Mesendoderm (in vitro differentiated cells): ENCODE data around the gene FNDC3B.

Experiments
- DNase-seq: peaks from one replicate; pipeline ENCODE4 v3.0.0; 2013
- H2AK5ac ChIP-seq: 2 replicates; pipeline ENCODE4 v1.6.1; 2013; ENCODE audit warnings: low read length, inconsistent platforms
- H2BK120ac ChIP-seq: 2 replicates; pipeline ENCODE4 v1.6.1; 2013; ENCODE audit warnings: low read depth, mild to moderate bottlenecking, low read length, moderate library complexity, mixed read lengths
- H2BK15ac ChIP-seq: replicated peaks from 2 replicates; pipeline ENCODE4 v1.6.1; 2013; ENCODE audit warnings: low read depth, mild to moderate bottlenecking, moderate library complexity
- H2BK5ac ChIP-seq: 2 replicates; pipeline ENCODE4 v1.6.1; 2013; ENCODE audit warnings: low read length, inconsistent platforms
- H3K18ac ChIP-seq: 2 replicates; pipeline ENCODE4 v1.6.1; 2013; ENCODE audit warnings: mild to moderate bottlenecking, low read length, mixed read lengths
- H3K23ac ChIP-seq: one replicate; pipeline ENCODE4 v1.6.1; 2013; ENCODE audit warnings: low read length
- H3K27ac ChIP-seq: 2 replicates; pipeline ENCODE4 v1.5.1; 2013; ENCODE audit warnings: low read depth, mild to moderate bottlenecking, inconsistent platforms, low read length, moderate library complexity
- H3K27me3 ChIP-seq: 2 replicates; pipeline ENCODE4 v1.6.1; 2013; ENCODE audit warnings: low read length, control low read depth, mild to moderate bottlenecking, inconsistent platforms; ENCODE audit not compliant: insufficient read depth, poor library complexity
- H3K36me3 ChIP-seq: 2 replicates; pipeline ENCODE4 v1.6.1; 2013; ENCODE audit warnings: low read length, inconsistent platforms; ENCODE audit not compliant: control insufficient read depth, insufficient read depth
- H3K4ac ChIP-seq: one replicate; pipeline ENCODE4 v1.6.1; 2013; ENCODE audit warnings: low read depth, mild to moderate bottlenecking, low read length, moderate library complexity
- H3K4me1 ChIP-seq: 2 replicates; pipeline ENCODE4 v1.6.1; 2013; ENCODE audit warnings: low read depth, low read length, inconsistent platforms; ENCODE audit not compliant: control insufficient read depth
- H3K4me2 ChIP-seq: 2 replicates; pipeline ENCODE4 v1.6.1; 2013; ENCODE audit warnings: low read length
- H3K4me3 ChIP-seq: 2 replicates; pipeline ENCODE4 v1.5.1; 2013; ENCODE audit warnings: mild to moderate bottlenecking, low read length
- H3K56ac ChIP-seq: one replicate; pipeline ENCODE4 v1.6.1; 2013; ENCODE audit warnings: low read length
- H3K79me1 ChIP-seq: 2 replicates; pipeline ENCODE4 v1.6.1; 2013; ENCODE audit warnings: low read length, inconsistent platforms
- H3K79me2 ChIP-seq: 2 replicates; pipeline ENCODE4 v1.6.1; 2013; ENCODE audit warnings: mild to moderate bottlenecking, low read length; ENCODE audit not compliant: control insufficient read depth, insufficient read depth
- H3K9ac ChIP-seq: 2 replicates; pipeline ENCODE4 v1.6.1; 2013; ENCODE audit warnings: low read length, inconsistent platforms
- H4K5ac ChIP-seq: one replicate; pipeline ENCODE4 v1.6.1; 2013; ENCODE audit warnings: low read length
- H4K8ac ChIP-seq: one replicate; pipeline ENCODE4 v1.6.1; 2013; ENCODE audit warnings: low read depth, mild to moderate bottlenecking, control low read depth, low read length, moderate library complexity
- WGBS: extraction: QIAGEN DNeasy Blood & Tissue Kit; methylation state at CpG from one replicate; pipeline ENCODE4 v1.1.7; 2013; ENCODE audit warnings: low lambda C conversion rate, missing lambda C conversion rate; ENCODE audit not compliant: insufficient coverage; ENCODE audit errors: extremely low coverage; 5-methylcytosine and 5-hydroxymethylcytosine counted together

The FNDC3B gene

DNA sequence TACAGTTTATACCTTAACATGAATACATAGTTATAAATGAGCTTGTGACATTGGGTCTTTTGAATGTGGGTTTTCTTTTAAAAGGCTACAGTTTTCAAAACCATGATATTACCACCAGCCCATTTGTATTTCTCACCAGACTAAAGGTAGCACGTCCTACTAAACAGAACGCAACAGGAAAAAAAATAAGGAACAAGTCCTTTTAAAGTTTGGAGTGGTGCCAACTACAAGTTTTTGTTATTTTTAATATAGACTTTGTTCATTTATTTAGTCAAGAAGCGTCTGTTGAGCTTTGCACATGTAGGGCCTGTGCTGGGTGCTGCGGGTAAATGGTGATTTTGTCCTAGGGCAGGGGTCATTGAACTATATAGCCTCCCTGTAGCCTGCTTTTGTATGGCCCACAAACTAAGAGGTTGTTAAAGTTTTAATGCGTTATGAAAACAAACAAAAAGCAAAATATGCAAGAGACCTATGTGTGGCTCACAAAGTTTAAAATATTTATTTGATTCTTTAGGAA is 244.5 kb downstream of the FNDC3B start:
- no CpG with 5 or more reads among the region's 5 CpGs for WGBS
- Histone ChIP-seq H3K4me3 (no peak overlapping the region), H3K9ac (no peak overlapping the region), H3K27me3 (no peaks in the 10 kb centered on the region), H3K18ac (no peak overlapping the region), H2BK120ac (no peak overlapping the region), H2BK5ac (no peak overlapping the region), H3K27ac (no peak overlapping the region), H3K79me2 (peaks cover 3% of the 10 kb centered on the region), H3K79me1 (peaks cover 7% of the 10 kb centered on the region), H3K36me3 (peaks cover 2% of the 10 kb centered on the region), H2AK5ac (no peak overlapping the region), H4K8ac (no peak overlapping the region), H3K4me1 (no peaks in the 10 kb centered on the region), H2BK15ac (no peak overlapping the region), H3K23ac (no peak overlapping the region), H3K4me2 (no peak overlapping the region), H4K5ac (no peak overlapping the region), H3K56ac (no peak overlapping the region), H3K4ac (no peak overlapping the region)
- DNase-seq, result no peak

DNA sequence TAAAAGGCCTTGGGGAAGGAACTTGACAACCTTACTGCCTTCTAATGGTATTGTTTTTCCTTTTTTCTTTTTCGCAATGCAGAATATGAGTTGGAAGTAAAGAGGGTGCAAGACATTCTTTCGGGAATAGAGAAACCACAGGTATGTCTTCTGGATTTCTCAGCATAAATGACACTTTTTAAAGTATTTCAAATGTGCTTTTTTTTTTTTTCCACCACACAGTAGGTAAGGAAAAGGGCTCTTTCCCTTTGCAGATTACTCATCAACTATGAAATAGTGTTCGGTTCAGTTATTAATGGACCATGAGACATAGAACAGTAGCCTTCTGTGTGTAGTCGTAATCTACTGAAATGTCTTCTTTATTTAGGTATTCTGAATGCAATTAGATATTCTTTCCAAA is 246.5 kb downstream of the FNDC3B start:
- peaks cover 2% of the 10 kb centered on the region for H3K36me3 ChIP-seq
- no CpG with 5 or more reads among the region's 4 CpGs for WGBS

DNA sequence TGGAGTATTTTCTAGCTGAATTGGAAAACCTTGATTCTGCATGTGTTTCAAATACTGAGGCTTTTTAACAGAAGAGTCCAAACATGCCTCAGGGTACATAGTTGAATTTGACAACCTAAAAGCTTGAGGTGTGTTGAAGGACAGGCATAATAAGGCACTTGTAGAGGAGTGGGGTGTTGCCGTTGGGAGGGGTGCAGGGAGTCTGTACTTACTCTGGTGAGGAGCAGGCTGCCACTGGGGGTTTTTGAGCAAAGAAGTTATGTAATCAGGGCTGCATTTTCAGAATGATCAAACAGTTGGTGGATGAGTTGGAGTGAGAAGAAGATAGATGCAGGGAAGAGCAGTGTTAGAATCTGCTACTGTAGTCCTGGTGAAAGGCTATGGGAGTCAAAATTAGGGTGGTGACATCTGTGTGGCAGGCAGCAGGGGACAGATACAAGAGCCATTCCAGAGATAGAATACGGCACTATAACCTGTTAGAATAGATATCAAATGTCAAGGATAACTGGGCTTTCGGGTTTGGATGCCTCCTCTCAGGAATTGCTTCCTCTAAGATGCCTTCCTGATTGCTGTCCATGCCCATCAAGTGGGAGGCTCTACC is 247.3 kb downstream of the FNDC3B start:
- no peak overlapping the region for H3K9ac ChIP-seq
- H2BK5ac ChIP-seq, result no peak overlapping the region
- peaks cover 3% of the 10 kb centered on the region for H3K79me2 ChIP-seq
- DNase-seq, result no peak
- whole genome bisulfite sequencing, result no CpG with 5 or more reads among the region's 3 CpGs
- H4K8ac ChIP-seq, result no peak overlapping the region
- no peak overlapping the region for H3K18ac ChIP-seq
- H3K27me3 ChIP-seq, result no peaks in the 10 kb centered on the region
- no peak overlapping the region for H3K4me3 ChIP-seq
- no peak overlapping the region for H3K27ac ChIP-seq
- H4K5ac ChIP-seq, result no peak overlapping the region
- no peak overlapping the region for H3K56ac ChIP-seq
- no peak overlapping the region for H2BK120ac ChIP-seq
- H3K4me2 ChIP-seq, result no peak overlapping the region
- H2AK5ac ChIP-seq, result no peak overlapping the region
- no peak overlapping the region for H3K23ac ChIP-seq
- H3K4me1 ChIP-seq, result no peaks in the 10 kb centered on the region
- peaks cover 2% of the 10 kb centered on the region for H3K36me3 ChIP-seq
- no peak overlapping the region for H3K4ac ChIP-seq
- peaks cover 7% of the 10 kb centered on the region for H3K79me1 ChIP-seq
- H2BK15ac ChIP-seq, result no peak overlapping the region

More for the DNA sequence above, 246.5 kb downstream of the FNDC3B start:
- H3K18ac ChIP-seq, result no peak overlapping the region
- no peaks in the 10 kb centered on the region for H3K27me3 ChIP-seq
- no peak overlapping the region for H3K56ac ChIP-seq
- no peak overlapping the region for H2BK5ac ChIP-seq
- H3K4me2 ChIP-seq, result no peak overlapping the region
- no peak overlapping the region for H3K4me3 ChIP-seq
- H3K4ac ChIP-seq, result no peak overlapping the region
- no peak overlapping the region for H4K5ac ChIP-seq
- H2BK15ac ChIP-seq, result no peak overlapping the region
- peaks cover 7% of the 10 kb centered on the region for H3K79me1 ChIP-seq
- no peak overlapping the region for H3K23ac ChIP-seq
- no peak overlapping the region for H3K27ac ChIP-seq
- no peak overlapping the region for H2BK120ac ChIP-seq
- no peak overlapping the region for H2AK5ac ChIP-seq
- no peak overlapping the region for H4K8ac ChIP-seq
- no peak for DNase-seq
- H3K79me2 ChIP-seq, result peaks cover 3% of the 10 kb centered on the region
- H3K4me1 ChIP-seq, result no peaks in the 10 kb centered on the region
- H3K9ac ChIP-seq, result no peak overlapping the region

DNA sequence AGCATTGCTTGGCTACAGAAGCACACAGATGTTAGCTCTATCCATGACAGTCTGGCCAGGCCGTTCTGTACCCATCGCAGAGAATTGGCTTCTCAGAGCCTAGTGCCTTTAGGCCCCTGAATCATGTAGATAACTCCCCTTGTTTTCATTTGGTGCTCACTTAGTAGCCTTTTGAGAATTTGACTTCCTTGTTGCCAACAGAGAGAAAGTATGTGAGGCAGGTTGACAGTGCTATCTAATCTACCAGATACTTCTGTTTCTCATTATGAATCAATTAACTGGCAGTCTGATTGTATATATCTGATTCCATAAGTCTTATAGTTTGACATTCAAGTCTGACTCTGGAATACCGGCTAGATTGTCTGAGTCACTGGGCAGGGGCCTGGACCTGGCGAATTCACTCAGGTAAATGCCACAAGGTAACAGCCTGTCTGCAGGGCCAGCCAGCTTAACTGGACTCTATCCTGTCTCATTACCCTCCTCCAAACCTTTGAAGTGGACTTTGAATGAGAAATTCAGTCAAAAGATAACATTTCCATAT is 248.6 kb downstream of the FNDC3B start:
- Histone ChIP-seq H3K79me1 (peaks cover 11% of the 10 kb centered on the region), H3K27me3 (no peaks in the 10 kb centered on the region), H3K27ac (no peak overlapping the region), H3K4me1 (no peaks in the 10 kb centered on the region), H3K79me2 (no peaks in the 10 kb centered on the region), H2AK5ac (no peak overlapping the region), H3K9ac (no peak overlapping the region), H2BK15ac (no peak overlapping the region), H3K4me3 (no peak overlapping the region), H2BK120ac (no peak overlapping the region), H4K8ac (no peak overlapping the region), H3K56ac (no peak overlapping the region), H3K23ac (no peak overlapping the region), H3K18ac (no peak overlapping the region), H3K36me3 (peaks cover 2% of the 10 kb centered on the region), H3K4ac (no peak overlapping the region), H4K5ac (no peak overlapping the region), H2BK5ac (no peak overlapping the region), H3K4me2 (no peak overlapping the region)
- WGBS, result no CpG with 5 or more reads among the region's 4 CpGs
- DNase-seq, result no peak

DNA sequence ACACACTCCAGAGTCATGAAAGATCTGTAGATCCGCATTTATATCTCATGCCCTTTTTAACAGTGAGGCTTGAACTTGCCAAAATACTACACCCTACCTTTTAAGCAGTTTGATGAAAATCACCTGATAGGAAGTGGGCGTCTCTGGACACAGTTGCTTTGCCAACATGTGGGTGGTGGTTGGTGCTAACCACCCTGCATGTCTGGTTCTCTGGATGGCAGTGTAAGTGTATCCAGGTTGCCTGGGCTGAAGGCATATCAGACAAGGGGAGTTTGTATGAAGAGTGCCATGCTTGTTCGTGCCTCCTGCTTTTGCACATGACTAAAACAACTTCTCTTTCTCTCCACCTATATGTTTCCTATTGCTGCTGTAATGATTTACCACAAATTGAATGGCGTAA is 249.3 kb downstream of the FNDC3B start:
- no CpG with 5 or more reads among the region's 4 CpGs for WGBS
- no peak overlapping the region for H3K4me2 ChIP-seq
- DNase-seq, result no peak
- no peak overlapping the region for H2BK15ac ChIP-seq
- H3K23ac ChIP-seq, result no peak overlapping the region
- H2BK120ac ChIP-seq, result no peak overlapping the region
- no peak overlapping the region for H2AK5ac ChIP-seq
- peaks cover 2% of the 10 kb centered on the region for H3K36me3 ChIP-seq
- H2BK5ac ChIP-seq, result no peak overlapping the region
- no peak overlapping the region for H3K27ac ChIP-seq
- no peak overlapping the region for H3K4ac ChIP-seq
- H3K79me2 ChIP-seq, result no peaks in the 10 kb centered on the region
- no peak overlapping the region for H4K5ac ChIP-seq
- H3K18ac ChIP-seq, result no peak overlapping the region
- H3K9ac ChIP-seq, result no peak overlapping the region
- H3K56ac ChIP-seq, result no peak overlapping the region
- H3K79me1 ChIP-seq, result peaks cover 11% of the 10 kb centered on the region
- H4K8ac ChIP-seq, result no peak overlapping the region
- H3K27me3 ChIP-seq, result no peaks in the 10 kb centered on the region
- H3K4me3 ChIP-seq, result no peak overlapping the region
- H3K4me1 ChIP-seq, result no peaks in the 10 kb centered on the region

DNA sequence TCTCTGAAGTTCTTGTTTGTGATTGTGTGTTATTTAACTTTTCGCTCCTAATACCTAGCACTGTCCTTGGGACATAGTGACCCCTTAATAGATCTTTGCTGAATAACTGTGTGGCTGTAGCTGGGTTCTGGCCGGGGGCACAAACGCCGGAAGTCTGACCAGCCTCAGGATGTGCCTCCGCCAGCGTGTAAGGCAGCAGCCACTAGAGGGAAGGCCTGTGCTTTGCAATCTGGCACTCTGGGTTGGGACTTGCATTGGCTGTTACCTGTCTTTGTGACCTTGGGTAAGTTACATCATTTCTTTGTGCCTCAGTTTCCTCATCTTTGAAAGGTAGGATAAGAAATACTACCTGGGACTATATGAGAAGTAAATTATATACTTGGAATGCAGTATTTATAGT is 250.2 kb downstream of the FNDC3B start:
- H3K36me3 ChIP-seq, result peaks cover 2% of the 10 kb centered on the region
- peak; percentile 57 for DNase-seq
- H2BK120ac ChIP-seq, result no peak overlapping the region
- no peak overlapping the region for H3K4me3 ChIP-seq
- no peaks in the 10 kb centered on the region for H3K79me2 ChIP-seq
- H3K4ac ChIP-seq, result no peak overlapping the region
- H3K9ac ChIP-seq, result no peak overlapping the region
- no peak overlapping the region for H2BK15ac ChIP-seq
- WGBS, result no CpG with 5 or more reads among the region's 6 CpGs
- no peak overlapping the region for H4K8ac ChIP-seq
- no peak overlapping the region for H3K18ac ChIP-seq
- no peaks in the 10 kb centered on the region for H3K27me3 ChIP-seq
- H3K27ac ChIP-seq, result no peak overlapping the region
- no peak overlapping the region for H3K4me2 ChIP-seq
- peaks cover 10% of the 10 kb centered on the region for H3K79me1 ChIP-seq
- no peaks in the 10 kb centered on the region for H3K4me1 ChIP-seq
- no peak overlapping the region for H2BK5ac ChIP-seq
- no peak overlapping the region for H3K56ac ChIP-seq
- no peak overlapping the region for H3K23ac ChIP-seq
- H4K5ac ChIP-seq, result no peak overlapping the region
- no peak overlapping the region for H2AK5ac ChIP-seq
